Stimulated activated CD8-positive, alpha-beta memory T cell treated with anti-CD3 and anti-CD28 coated beads, Interleukin-15, amount 100 ng/mL, for 1 hour (primary cell): Measurements from ENCODE around the gene OR9Q2.
"Not testable (repeated sequence)": the region's sequence is repeated elsewhere in the genome, so short reads cannot be mapped to it uniquely, and the experiment has no call there.

ENCODE experiments used
- DNase-seq: peaks from one replicate; pipeline ENCODE4 v3.0.0-alpha.2; 2020; ENCODE audit warnings: low read depth

Gene OR9Q2

DNA sequence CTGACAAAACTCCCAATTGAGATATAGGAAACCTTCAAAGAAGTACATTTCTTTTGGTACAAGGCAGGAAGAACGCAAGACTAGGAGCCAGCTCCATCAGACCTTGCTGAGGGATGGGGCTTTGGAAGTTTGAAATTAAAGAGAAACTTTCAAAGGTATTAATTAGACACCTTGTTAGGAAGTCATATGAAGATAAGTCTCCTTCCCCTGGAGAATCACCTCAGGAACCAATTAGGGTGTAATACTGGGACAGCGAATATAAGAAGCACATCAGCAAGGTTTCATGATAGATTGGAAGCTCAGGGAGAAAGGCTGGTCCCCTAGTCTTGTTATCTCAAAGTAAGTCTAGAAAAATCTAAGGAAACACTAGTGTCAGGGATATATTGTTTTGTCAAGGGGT, at the start of gene OR9Q2:
Gene OR9Q2, plus strand, starts transcription at position 301 of the 400 bp plus-strand sequence. CDS start 1,421 bp downstream, outside the sequence.
- no peak for DNase-seq

DNA sequence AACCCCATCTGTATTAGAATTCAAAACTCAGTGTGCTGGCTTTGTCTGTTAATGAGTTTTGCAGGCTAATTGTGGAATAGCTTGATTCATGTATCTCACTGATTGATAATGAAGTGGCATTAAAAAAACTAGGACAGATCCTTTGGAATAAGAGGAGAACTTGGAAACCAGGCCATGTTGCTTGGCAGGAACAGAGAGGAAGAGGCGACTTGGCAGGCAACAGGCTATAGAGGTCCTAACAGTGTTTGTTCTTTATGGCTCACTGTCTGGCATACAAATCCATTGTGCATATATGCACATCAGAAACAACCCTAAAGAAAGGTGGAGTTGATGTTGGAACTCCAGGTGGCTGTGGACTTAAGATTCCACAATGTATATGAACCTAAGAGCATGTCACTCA, 46.1 kb upstream of the OR9Q2 start:
- no peak for DNase-seq

GRCh38 chr11:58152781-58153180, 36.1 kb upstream of the OR9Q2 start:
- DNase-seq: no peak

GRCh38 chr11:58164389-58164788, 24.5 kb upstream of the OR9Q2 start:
- DNase-seq: no peak

- DNase-seq: no peak
Measured at GRCh38 chr11:58164990-58165389, 23.9 kb upstream of the OR9Q2 start.

- no peak for DNase-seq
Measured at GRCh38 chr11:58165504-58166106, 23.3 kb upstream of the OR9Q2 start.

DNA sequence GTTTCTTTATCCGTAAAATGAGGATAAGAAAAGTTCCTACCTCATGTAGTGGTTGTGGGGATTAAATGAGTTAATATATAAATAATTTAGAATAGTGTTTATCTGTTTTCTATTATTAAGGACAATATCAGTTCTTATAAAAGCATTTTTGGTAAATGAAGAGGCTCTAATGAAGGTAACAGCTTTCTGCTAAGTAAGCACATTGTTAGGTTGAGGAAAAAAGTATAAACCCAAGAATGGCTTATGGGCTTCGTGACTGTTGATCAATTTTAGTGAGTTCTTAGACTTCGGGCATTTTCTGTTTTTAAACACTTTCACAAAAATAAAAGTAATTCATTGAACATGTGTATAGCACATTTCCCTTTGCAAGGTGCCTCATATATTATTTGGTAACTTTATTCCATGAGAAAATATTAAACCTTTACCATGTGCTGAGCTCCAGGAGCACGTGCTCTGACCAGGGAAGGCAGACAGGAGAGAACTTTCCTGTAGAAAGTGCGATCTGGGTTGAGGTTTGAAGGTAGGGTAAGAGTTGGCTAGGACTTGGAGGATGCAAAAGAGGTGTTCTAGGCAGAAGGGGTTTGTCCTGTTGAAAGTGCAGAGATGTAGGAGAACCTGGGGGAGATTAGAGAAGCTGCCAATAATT, 11.3 kb upstream of the OR9Q2 start:
- no peak for DNase-seq

DNA sequence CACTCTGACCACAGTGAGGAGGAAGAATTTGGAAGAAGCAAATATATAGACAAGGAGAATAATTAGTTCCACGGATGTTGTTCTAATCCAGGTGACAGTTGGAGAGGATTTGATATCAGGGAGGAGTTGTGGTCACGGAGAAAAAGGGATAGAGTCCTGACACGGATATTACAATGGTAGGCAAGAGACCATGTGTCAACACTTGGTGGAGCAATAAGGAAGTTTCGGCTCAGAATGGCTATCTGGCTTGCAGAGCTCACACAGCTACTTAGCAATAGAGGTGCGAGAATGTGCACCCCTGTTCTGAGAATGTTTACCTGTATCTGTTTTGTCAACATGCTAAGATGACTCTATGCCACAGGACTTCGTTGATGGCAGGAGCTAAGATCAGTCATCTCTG, 10.4 kb upstream of the OR9Q2 start:
- DNase-seq: no peak

GRCh38 chr11:58179648-58180047, 9.2 kb upstream of the OR9Q2 start:
- no peak for DNase-seq

DNA sequence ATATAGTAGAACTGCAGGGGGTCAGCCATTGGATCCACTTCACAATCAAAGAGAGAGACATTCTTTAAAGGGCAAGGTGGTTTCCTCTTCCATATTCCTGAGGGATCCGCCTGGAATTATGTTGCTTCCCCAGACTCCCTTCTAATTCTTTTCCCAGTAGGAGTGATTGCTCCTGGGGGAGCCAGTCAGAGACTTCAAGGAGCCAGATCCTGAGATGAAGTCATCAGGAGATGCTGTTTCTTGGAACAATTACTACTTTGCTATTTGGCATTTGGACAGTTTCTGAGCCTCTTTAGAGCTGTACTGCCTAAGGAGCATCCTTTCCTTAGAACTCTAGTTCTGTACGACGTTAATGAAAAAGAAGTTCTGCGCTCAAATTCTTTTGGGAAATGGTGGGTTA, 1.9 kb upstream of the OR9Q2 start:
- DNase-seq: no peak

DNA sequence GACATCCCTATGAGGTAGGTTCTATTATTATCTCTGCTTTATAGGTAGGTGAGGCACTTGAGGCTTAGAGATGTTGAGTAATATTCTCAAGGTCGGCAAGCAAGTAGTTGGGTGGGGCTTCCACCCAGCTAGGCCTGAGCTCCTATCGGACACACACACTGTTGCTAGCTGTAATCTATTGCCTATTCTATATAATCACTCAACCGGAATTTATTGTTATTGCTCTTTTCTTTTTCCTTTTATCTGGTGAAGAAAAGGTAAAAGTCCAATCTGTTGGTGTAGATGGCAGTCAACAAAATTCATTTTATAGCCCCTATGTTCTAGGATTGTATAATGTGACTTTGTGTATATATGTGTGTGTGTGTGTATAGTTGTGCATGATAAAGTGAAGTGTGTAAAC, 3.4 kb downstream of the OR9Q2 start:
- DNase-seq: no peak

DNA sequence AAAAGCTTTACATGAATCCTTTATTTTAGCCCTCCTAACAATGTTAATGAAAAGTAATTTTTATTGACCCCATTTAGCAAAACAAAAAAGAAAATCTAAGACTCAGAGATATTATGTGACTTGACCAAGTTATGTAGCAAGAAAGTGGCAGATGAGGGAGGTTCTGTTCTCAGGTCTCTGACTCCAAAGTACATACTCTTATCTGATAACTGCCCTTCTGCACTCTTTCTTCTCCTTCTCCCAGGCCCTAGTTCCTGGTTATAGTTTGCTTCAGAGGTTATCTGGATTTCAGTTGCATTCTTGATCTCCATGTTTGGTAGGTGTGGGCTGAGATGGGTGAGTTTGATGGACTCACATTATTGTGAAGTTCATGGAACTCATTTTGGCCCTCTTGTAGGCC, 4.5 kb downstream of the OR9Q2 start:
- no peak for DNase-seq

GRCh38 chr11:58195939-58196338, 7.1 kb downstream of the OR9Q2 start:
- no peak for DNase-seq

DNA sequence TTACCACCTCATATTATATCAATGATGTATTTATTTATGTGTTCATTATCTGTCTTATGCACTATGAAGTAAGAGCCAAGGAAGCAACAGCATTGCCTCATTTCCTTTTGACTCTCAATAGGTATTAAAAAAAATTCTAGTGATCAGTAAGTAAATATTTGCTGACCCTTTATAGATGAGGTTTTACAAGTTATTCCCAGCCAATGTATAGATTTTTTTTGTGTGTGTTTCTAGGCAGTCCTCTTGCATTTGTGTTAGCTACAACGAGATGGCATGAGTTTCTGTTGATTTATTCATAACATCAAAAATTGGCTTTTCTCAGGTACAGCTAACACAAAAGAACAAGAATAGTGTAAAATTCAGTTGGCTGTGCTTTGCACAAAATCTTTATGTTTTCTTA, 10.4 kb downstream of the OR9Q2 start:
- no peak for DNase-seq

DNA sequence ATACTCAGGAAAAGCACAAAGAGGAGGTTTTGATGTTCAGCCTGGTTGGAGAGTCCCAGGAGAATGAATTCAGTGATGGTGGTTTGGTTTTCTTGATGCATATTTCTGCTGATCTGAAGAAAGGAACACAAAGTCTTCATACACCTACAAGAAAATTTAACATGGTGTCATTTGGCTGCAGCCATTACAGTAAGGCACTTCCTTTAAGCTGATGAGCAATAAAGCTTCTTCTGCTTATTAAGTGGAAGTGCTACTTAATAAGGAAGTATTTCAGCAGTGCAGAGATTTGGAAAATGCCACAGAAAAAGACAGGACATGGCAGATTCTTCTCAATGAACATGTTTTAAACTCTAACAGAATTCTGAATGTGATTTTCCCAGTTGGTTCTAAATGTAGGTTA, 15.2 kb downstream of the OR9Q2 start, which contains the start of gene OR1S2:
Gene OR1S2, minus strand, starts transcription at position 101 of the 400 bp plus-strand sequence. Its CDS starts 0 bp downstream, at position 101.
- DNase-seq: no peak

GRCh38 chr11:58212420-58212819, 23.6 kb downstream of the OR9Q2 start, which contains the start of gene OR1S1:
Gene OR1S1 (plus strand): TSS chr11:58212720.
- not testable (repeated sequence) for DNase-seq

GRCh38 chr11:58216476-58216875, 27.6 kb downstream of the OR9Q2 start:
- no peak for DNase-seq

DNA sequence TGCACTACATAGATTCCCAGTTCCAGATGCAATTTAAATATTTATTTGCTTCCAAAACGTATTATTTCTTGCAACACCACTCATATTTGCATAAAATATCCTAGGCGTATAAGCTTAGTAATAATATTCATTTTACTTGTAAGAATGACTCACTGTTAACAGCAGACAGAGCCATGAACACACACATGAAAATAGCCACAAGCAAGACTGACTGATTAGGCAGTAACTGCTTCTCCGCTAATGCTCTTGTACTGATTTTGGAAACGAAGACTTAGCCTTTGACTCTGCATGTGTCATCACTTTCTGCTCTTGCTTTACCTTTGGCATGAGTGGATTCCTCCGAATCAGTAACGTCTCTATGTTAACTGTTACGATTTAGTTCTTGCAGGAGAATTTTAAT, 33.9 kb downstream of the OR9Q2 start:
- no peak for DNase-seq

DNA sequence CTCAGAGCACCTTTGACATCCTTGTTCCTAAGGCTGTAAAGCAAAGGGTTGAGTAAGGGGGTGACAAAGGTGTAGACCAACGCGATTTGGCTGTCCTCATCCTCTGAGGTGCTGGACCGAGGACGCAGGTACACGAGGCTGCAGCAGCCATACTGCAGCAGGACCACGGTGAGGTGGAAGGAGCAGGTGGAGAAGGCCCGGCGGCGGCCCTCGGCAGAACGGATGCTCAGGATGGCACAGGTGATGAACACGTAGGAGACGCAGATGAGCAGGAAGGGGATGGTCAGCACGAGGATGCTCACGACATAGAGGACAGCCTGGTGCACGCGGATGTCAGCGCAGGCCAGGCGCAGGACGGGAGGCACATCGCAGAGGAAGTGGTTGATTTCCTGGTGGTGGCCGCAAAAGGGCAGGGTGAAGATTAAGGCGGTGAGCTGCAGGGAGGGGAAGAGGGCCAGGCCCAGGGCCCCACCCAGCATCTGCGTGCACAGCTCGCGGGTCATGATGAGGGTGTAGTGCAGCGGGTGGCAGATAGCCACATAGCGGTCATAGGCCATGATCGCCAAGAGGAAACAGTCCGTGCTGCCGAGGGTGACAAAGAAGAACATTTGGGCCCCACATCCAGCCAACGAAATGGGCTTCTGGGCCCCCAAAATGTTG, 39.2 kb downstream of the OR9Q2 start:
- DNase-seq: no peak
